Jurkat, Clone E6-1 (cell line): ENCODE measurements around the gene SCGB1D4.

Experiments used
- DNase-seq: peaks from one replicate; pipeline ENCODE4 v3.0.0-alpha.2; 2011; ENCODE audit warnings: low read depth, low spot score
- H3K4me3 ChIP-seq: 2 replicates; pipeline ENCODE4 v1.5.1; 2011; ENCODE audit warnings: mild to moderate bottlenecking, low read length, control low read depth, moderate library complexity

Gene SCGB1D4

GRCh38 chr11:62306227-62306626 is 7.4 kb upstream of the SCGB1D4 start:
- DNase-seq: no peak
- H3K4me3 ChIP-seq: no peak overlapping the region

- no peak for DNase-seq
- no peak overlapping the region for H3K4me3 ChIP-seq
Measured at GRCh38 chr11:62295504-62295903, 3.4 kb downstream of the SCGB1D4 start.

- DNase-seq: no peak
- H3K4me3 ChIP-seq: no peak overlapping the region
Measured at GRCh38 chr11:62280452-62280851, 18.4 kb downstream of the SCGB1D4 start.

GRCh38 chr11:62273789-62274275 is 25.0 kb downstream of the SCGB1D4 start:
- no peak overlapping the region for H3K4me3 ChIP-seq
- DNase-seq: no peak

GRCh38 chr11:62273284-62273683 is 25.6 kb downstream of the SCGB1D4 start:
- DNase-seq: no peak
- no peak overlapping the region for H3K4me3 ChIP-seq

- no peak within 1 kb of the TSS for H3K4me3 ChIP-seq
- no peak for DNase-seq
Measured at GRCh38 chr11:62269654-62270278, 29.1 kb downstream of the SCGB1D4 start, which contains the start of gene SCGB2A2. Gene SCGB2A2 (plus strand): TSS chr11:62270158. CDS start chr11:62270217, 59 bp downstream.

- H3K4me3 ChIP-seq: no peak overlapping the region
- no peak for DNase-seq
Measured at GRCh38 chr11:62267576-62267975, 31.3 kb downstream of the SCGB1D4 start.

GRCh38 chr11:62267050-62267449 is 31.8 kb downstream of the SCGB1D4 start:
- DNase-seq: no peak
- no peak overlapping the region for H3K4me3 ChIP-seq

- no peak overlapping the region for H3K4me3 ChIP-seq
- DNase-seq: no peak
Measured at GRCh38 chr11:62266558-62266957, 32.3 kb downstream of the SCGB1D4 start.

GRCh38 chr11:62264004-62264403 is 34.9 kb downstream of the SCGB1D4 start:
- DNase-seq: no peak
- H3K4me3 ChIP-seq: no peak overlapping the region

- no peak overlapping the region for H3K4me3 ChIP-seq
- DNase-seq: no peak
Measured at GRCh38 chr11:62260261-62260953, 38.5 kb downstream of the SCGB1D4 start.

- no peak for DNase-seq
- H3K4me3 ChIP-seq: no peak overlapping the region
Measured at GRCh38 chr11:62256281-62256680, 42.6 kb downstream of the SCGB1D4 start.

- no peak overlapping the region for H3K4me3 ChIP-seq
- DNase-seq: peak; percentile 92
Measured at GRCh38 chr11:62253999-62254542, 44.8 kb downstream of the SCGB1D4 start.

- H3K4me3 ChIP-seq: no peak overlapping the region
- peak; percentile 64 for DNase-seq
Measured at GRCh38 chr11:62251698-62252097, 47.2 kb downstream of the SCGB1D4 start.
